GM12891 (cell line): Measurements from ENCODE around the gene BCAR3.

ENCODE experiments used
- POLR2A ChIP-seq: IDR thresholded peaks from 2 replicates; pipeline ENCODE4 v1.6.1; 2011; ENCODE audit warnings: low read depth, low read length, control low read depth
- POLR2AphosphoS5 ChIP-seq: IDR thresholded peaks from 2 replicates; pipeline ENCODE4 v1.6.1; 2011; ENCODE audit warnings: low read depth, low read length, control low read depth
- SPI1 ChIP-seq: IDR thresholded peaks from 2 replicates; pipeline ENCODE4 v1.6.1; 2011; ENCODE audit warnings: low read depth, low read length, control low read depth
- TAF1 ChIP-seq: IDR thresholded peaks from 2 replicates; pipeline ENCODE4 v1.6.1; 2011; ENCODE audit warnings: low read depth, low read length, control low read depth

DNA sequence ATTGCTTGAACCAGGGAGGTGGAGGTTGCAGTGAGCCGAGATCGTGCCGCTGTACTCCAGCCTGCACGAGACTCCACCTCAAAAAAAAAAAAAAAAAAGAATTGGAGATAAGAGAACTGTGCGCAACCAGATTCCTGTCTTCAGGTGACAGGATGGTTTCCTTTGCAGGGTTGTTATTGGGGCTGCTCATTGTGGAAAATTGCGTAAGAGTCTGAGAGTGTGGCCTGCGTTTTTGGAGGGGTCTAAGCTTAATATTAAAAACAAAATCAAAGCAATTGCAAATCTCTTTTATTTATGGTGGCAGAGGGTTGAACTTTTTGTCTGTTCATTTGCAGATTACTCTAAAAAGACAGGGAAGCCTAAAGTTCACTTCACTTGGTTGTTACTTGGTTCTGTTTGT, 36.0 kb upstream of the BCAR3 start:
- no peak for TF ChIP-seq POLR2A
- TF ChIP-seq POLR2AphosphoS5, result no peak
- TF ChIP-seq SPI1, result no peak
- no peak for TF ChIP-seq TAF1
